ENCODE results near the gene GIMAP8.
"Not testable (repeated sequence)": the region's sequence is repeated elsewhere in the genome, so short reads cannot be mapped to it uniquely, and the experiment has no call there.

Gene GIMAP8

DNA sequence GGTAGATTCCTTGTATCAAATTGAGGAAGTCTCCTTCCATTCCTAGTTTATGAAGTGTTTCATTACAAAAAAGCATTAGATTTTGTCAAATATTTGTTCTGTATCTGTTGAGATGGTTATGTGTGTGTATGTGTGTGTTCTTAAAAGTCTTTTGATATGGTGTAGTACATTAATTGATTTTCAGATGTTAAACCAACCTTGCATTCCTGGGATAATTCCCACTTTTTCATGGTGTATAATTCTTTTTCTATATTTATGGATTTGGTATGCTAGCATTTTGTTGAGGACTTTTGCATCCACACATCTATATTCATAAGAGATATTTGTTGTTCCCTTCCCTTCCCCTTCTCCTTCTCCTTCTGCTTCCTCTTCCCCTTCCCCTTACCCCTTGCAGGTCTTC is 8.9 kb upstream of the GIMAP8 start:
- DNase-seq = no peak

DNA sequence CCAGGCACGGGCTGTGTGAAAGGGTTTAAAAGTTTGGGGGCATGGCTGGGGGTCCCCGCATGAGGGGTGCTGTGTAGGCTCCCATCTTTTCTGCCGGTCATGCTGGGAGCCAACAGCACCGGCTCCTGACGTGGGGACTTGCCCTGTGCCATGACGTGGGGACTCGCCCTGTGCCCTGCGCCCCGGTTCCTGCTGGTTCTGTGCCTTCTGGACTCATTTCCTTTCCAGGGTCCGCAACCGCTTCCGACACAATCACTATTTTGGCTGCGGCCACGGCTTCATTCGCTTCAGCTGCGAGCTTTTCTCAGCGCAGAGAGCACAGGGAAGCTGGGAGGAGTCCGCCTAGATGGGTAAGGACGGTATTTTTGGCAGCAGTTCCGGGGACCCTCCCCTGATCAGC is 7.6 kb upstream of the GIMAP8 start:
- no peak for DNase-seq

DNA sequence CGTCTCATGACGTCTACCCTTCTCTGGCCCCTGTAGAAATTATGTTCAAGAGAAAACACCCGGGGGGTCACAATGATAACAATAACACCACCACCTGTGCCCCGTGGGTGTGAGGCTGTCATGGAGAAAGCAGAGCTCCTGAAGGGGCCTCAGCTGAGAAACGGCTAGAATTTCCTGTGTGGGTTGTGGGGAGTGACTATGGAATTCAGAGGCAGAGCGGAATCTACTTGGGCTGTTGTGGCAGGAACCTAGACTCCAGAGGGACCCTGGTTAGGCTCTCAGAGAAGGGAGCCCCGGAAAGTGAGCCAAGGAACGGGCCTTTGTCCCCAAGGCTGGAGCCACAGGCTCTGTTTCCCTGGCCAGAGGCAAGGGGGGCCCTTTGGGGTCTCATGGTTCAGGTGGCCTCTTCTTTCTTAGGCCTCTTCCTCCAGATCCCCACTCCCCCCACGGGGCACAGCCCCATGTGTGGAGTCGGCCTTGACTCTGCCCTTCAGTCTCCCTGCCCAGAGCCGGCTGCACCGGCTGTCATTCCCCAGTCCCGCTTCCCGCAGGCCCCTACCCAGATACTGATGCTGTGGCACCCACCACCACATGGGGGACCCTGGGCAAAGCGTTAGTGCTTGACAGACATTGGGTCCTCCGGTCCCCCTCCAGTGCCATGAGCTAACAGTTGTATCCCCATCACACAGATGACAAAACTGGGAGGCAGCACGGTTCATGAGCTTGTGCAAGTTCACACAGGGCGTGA is 6.5 kb upstream of the GIMAP8 start:
- DNase-seq = no peak

DNA sequence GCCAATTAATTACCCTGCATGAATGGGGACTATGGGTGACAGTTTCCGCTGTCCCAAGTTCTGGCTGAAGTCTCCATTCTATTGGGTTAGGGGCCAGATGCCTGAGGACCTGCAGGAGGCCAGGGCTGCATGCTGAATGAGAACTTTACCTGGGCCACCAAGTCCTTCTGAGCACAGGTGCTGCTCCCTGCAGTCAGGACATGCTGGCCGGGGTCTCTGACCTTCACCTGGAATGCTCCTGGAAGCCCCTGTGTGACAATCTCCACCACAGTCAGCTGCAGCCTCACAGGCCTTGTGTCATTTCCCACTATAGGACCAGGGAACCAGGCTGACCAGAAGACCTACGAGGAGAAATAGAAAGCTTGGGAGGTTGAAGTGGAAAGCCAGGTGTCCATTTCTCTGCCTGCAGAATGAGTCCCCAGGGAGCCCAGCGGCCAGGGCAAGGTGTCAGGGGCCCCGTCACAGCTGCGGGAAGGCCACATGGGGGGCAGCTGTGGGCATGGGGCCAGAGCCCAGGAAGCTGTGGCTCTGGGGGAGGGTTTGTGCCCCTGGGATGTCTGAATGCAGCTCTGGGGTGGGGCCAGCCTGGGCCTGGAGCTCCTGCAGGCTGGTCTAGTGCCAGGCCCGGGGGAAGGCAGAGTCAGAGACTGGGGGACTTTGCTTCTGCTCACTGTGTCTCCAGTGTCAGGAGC is 5.6 kb upstream of the GIMAP8 start:
- no peak for DNase-seq

DNA sequence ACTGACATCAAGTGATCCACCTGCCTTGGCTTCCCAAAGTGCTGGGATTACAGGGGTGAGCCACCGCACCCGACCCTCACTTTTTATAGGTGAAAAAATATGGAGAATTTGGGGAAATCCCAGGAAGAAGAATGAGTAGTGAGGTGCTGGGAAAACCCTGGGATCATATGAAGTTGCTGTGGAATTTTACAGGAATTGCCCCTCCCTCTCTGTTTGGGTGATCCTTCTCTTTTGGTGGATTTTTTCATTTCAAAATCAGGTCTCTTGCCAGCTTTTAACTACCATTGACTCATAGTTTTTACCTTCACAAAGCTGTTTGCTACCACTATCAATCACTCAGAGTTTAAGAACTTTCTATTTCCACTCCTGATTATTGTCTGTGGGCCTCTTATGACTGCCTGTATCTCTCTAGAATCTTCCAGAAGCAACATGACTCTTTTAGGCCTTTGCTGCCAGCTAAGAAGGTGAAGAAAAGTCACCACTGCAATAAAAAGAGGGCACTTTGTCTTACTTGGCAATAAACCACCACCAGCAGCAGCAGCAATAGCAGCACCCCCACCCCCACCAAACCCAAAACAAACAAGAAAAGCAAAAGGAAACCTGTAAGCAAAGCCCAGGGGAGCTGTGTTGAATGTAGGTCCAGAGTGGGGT is 4.0 kb upstream of the GIMAP8 start:
- DNase-seq = no peak

DNA sequence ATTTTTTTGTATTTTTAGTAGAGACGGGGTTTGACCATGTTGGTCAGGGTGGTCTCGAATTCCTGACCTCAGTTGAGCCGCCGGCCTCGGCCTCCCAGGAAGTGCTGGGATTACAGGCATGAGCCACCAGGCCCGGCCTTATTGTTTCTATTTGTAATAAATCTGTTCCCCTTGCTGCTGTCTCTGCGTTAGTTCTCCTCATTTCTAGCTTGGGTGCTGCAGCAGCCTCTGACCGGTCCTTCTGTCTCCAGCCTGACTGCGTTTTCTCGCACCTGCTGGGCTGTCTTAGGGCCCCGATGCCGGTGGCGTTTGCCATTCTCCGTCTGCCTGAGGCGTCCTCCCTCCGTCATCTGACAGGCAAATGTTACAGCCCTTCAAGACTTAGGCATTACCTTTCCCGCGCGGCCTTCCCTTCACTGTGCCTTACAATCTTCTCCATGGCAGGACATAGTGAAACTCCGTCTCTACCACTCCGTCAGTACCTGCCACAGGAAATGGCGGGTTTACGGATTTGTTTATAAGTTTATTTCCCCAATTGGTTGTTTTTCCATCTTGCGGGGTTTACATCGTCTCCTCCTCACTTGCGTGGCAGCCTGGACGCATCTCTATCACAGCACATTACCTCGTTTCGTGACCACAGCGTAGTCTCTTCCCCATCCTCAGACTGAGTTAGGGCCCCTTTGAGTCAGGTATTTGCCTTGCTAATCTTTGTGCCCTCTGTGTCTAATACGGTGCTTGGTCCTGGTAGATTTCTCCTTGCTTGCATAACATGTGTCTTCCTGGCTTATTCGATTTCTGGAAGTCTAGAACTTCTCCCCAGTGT is 2.3 kb upstream of the GIMAP8 start:
- DNase-seq = no peak

DNA sequence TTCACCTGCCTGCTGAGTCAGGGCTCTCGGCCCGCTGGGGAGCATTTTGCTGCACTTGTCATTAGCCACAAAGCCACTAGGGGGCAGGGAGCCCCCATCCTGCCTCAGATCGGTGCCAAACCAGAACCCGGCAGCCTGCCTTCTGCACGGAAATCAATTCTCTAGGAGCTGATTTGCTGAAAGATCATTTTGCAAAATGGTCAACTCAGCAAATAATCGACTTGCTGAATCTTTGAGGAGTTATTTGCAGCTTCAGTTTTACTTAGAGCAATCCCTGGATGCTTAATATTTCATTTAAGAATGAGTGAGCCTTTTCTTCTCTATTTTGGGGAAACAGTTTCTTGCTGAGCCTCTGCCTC is 1.7 kb upstream of the GIMAP8 start:
- DNase-seq = peak; percentile 87 to 91

DNA sequence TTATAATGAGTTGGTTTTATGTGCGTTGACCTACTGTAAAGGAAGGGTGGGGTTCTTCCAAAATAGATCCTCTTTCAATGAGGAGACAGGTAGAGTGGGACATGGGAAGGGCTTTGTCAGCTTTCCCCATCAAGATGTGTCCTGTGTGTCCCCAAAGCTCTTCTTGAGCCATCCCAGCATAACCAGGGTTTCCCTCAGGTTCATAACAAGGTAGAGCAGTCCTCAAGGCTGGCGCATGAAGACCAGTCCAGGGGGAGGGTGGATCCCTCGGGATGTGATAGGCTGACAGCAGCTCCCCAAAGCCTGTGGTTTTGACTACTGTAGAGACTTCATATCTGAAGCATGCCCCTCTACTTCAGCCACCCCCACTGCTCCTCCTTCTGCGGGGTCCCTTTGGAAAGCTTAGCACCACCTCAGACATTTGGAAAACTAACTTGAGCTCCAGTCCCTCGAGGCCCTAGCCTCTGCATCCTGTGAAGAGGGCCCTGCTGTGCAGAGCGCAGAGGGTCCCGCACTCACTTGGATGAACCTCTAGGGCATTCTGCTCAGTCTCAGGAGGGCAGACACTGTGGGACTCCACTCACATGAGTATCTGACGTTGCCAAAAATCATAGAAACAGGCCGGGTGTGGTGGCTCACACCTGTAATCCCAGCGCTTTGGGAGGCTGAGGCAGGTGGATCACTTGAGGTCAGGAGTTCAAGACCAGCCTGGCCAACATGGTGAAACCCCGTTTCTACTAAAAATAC is 1.1 kb upstream of the GIMAP8 start:
- no peak for DNase-seq

DNA sequence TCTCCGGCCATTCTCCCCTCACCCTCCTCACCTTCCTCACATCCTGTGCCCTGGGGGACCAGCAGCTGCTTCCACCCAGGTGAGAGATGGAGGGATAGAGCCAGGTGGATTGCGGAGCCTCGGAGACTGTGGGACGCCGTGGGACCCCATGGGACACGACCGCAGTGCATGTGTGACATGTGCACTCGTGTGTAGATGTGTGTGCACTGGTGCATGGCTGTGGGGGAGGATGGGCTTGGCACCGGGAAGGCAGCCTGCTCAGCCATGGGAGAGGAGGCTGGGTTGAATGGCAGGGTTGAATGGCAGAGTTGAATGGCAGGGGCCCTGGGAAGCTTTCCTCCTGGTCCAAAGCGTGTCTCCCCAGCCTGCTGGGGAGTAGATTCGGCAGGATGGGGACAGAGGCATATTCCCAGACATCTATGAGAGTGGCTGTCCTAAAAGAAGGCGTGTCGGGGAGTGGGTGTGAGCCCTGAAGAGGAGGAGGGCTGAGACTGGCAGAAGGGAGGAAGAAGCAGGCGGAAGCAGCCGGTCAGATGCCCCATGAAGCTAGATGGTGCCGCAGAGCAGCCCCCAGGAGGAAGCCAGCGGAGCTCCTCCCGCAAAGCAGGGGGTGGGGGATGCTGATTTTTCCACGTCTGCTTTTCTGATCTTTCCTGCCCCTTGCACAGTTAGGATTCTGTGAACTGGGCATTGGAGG is 815 bp downstream of the GIMAP8 start:
- DNase-seq = peak; percentile 72 to 74

DNA sequence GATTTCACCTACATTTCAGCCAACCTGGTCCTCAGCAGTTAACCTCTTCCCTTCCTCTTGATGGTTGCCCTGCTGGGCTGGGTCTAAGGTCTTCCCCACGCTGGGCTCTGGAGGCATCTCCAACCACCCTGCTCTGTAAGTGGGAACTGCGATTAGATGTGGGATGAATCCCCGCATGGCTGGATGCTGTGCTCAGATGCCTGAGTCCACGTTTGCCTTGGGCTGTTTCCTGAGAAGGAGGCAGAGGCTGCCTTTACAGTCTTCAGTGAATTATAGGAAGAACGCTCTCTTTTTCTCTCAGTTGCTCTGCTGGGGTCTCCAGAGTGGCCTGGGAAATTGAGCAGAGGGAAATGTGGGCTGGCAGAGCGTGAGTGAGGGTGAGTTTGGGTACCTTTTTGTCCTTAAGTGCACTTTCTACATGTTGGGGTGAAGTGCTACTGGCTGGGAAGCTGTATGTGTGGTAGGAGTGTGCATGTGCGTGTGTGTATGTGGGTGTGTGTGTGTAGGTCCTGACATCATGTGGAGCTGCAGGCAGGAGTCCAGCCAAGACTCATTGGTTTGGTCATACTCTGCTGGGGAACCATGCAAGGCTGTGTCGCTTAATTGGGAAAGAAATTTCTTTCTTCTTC is 1.5 kb downstream of the GIMAP8 start:
- DNase-seq = peak; percentile 38 to 45

DNA sequence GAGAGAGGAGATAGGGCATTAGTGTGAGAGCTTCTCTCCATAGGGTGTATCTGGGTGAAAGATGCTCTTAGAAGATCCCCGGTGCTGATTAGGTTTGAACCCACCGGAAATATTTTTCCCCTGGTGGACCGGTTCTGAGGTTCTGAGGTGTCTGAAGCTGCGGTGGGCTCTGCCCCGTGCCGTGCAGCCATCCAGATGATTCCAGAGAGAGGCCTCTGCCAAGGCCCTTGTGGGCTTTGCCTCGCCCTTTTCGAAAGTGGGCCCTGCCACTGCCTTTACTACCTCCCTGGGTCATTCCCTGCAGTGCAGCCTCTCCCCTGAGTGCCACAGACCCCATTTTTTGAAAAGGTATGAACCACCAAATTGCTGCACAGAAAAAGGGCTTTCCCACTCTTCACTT is 2.8 kb downstream of the GIMAP8 start:
- peak in 1 of 2 donors; percentile 44 for DNase-seq

DNA sequence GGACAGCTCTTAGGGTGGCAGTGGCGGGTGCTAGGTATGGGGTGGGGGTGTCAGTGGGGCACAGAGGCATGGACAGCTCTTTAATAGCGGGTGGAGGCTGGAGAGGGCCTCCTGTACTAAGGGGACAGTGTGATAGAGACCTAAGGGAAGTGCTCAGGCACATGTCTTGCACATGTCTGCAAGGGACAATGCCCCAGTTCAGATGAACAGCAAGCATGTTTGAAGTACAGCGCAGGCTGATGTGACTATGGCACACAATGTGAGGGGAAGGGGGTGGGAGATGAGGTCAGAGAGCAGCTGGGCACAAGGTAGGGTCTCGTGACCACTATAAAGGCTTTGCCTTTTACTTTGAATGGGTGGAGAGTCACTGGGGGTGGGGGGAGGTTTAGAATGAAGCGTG is 3.5 kb downstream of the GIMAP8 start:
- DNase-seq = no peak

DNA sequence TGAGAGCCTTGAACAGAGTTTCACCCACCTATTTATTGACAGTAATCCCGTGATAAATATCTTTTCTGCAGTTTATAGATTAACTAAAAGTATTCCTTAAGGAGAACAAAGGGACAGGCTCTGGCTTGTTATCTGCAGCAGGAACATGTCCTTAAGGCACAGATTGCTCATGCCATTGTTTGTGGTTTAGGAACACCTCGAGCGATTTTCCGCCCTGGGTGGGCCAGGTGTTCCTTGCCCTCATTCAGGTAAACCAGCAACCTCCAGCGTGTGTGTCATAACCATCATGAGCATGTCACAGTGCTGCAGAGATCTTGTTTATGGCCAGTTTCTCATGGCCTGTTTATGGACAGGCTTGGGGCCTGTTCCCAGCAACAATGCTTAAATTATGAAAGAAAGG is 6.6 kb downstream of the GIMAP8 start:
- DNase-seq = not testable (repeated sequence)

DNA sequence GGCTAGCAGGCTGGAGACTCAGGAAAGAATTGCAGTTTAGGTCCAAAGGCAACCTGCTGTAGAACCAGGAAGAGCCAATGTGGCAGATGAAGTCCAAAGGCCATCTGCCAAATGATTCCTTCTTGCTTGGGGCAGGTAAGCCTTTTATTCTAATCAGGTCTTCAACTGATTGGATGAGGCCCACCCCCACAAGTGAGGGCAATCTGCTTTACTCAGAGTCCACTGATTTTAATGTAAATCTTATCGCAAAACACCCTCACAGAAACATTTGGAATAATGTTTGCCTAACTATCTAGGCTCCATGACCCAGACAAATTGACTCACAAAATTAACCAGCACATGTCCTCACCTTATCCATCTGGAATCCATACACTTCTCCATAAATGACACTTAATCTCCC is 7.8 kb downstream of the GIMAP8 start:
- DNase-seq = no peak

DNA sequence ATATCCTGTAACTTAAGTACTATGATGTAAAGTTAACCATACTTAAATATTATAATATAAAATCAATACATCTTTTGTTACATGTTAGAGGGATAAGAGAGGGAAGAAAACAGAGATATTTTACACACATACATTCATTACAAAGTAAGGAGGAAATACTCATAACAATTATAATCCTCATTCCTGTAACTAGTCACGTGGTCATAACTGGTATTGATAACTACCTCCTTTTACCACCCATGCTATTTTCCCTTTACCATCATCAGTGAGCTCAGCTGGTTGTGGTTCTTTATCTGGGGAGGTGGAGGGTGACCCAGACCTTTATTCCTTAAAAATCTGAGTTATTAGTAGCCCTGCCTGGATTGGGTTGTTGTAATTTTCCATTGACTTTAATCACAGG is 8.3 kb downstream of the GIMAP8 start:
- no peak for DNase-seq

DNA sequence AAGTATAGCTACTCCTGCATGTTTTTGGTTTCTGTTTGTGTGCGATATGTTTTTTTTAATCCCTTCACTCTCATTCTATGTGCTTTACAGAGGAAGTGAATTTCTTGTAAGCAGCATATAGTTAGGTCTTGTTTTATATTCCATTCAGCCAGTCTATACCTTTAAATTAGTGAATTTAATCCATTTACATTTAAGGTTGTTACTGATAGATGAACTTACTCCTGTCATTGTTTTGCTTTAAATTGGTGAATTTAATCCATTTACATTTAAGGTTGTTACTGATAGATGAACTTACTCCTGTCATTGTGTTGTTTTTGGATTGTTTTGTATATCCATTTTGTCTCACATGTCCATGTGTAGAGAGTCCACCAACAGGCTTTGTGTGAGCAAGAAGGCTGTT is 11.1 kb downstream of the GIMAP8 start:
- DNase-seq = no peak

DNA sequence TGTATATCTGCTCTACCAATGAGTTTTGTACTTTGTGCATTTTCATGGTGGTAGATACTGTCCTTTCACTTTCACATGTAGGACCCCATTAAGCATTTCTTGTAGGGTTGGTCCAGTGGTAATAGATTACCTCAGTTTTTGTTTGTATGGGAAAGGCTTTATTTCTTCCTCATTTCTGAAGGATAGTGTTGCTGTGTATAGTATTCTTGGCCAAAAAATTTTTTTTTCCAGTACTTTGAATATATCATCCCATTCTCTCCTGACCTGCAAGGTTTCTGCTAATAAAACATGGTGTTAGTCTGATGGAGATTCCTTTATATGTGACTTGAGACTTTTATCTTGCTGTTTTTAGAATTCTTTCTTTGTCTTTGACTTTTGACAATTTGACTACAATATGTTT is 12.0 kb downstream of the GIMAP8 start:
- no peak for DNase-seq

DNA sequence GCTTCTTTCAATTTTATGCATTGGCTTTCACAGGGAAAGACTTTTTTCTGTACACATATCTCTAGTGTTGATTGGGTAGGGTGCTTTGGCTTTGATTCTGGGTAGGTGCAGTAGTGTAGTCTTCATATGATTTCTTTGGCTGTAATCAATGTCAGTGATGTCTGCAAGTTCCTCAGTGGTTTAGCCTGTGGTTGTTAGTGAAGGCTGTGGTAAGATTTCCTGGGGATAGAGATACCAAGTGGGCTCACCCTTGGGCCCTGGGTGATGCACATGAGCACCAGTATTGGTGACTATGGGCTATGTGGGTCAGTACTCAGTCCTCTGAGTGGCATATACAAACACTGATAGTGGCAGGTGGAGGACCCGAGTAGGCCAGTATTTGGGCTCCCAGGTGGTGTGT is 13.0 kb downstream of the GIMAP8 start:
- no peak for DNase-seq

DNA sequence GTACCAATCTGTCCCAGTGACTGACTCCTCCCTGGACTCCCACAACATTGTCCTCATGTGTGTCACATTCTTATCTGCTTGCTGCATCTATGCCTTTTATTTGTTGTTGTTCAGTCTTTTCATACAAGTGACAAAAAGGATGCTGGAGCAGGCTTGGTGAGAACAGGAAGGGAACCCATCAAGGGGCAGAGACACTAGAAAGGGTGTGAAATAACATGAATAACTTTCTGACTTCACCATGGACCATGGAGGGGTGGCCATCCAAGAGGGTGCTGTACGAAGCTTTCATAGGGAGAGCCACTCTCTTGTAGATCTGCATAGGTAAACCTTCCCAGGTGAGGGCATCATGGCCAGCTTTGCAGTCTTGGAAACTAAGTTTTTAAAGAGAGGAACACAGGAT is 14.5 kb downstream of the GIMAP8 start:
- no peak for DNase-seq

DNA sequence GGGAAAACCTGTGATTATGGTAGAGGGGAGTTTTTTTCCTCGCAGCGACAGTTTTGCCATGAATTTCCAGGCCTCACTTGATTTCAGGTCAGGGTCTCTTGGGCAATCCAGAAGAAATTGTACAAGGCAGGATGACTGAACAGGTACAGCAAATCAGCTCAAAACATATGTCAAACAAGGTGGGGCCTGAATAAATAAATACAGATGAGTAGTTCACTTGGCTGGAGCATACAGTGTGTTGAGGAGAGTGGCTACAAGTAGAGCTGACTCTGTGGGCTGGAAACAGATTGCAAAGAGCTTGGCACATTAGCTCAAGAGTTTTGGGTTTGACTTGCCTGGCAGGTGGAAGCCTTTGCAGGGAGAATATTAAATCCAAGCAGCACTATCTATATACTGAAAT is 15.0 kb downstream of the GIMAP8 start:
- DNase-seq = no peak

DNA sequence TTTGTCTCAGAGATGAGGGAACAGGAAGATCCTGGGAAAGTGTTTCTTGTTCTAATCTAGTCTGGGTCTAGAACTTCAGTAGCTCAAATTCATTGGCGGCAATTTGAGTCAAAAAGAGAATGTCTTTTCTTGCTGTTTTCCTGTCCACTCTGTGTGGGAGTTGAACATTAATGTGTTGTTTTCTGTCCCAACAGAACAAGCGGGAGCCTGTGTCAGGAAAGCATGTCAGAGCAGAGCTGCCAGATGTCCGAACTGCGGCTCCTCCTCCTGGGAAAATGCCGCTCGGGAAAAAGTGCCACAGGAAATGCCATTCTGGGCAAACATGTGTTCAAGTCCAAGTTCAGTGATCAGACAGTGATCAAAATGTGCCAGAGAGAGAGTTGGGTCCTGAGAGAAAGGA is 16.0 kb downstream of the GIMAP8 start:
- DNase-seq = no peak

DNA sequence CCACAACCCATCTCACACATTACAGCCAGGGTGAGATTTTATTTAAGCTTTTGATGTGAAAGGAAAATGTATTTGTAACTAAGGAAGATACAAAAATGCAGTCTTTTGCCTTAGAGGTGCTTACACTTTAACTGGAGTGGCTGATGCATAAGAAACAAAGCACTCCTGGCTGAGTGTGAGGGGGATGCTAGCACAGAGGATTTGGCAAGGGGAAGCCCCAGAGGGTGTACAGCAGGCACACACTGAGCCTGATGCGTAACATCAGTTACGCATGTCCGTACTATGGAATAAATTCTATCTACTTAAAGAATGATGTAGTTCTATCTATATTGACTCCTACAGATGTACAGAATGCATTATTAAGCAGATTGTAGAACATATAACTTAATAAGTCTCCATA is 17.8 kb downstream of the GIMAP8 start:
- no peak for DNase-seq
